H9 (cell line): Measurements from ENCODE around the gene PLD1. TPM values are rescaled to one million over a fixed set of nuclear protein-coding genes. Genes with fewer than 3 reads are reported as not detected.

Experiments used
- DNase-seq: peaks from one replicate; pipeline ENCODE4 v3.0.0-alpha.2; 2017
- H2AFZ ChIP-seq: one replicate; pipeline ENCODE4 v1.6.1; 2013; ENCODE audit warnings: mild to moderate bottlenecking, low read length, control low read depth, moderate library complexity
- H2AK5ac ChIP-seq: 2 replicates; pipeline ENCODE4 v1.6.1; 2013; ENCODE audit warnings: low read length, control low read depth, mixed read lengths; ENCODE audit not compliant: insufficient read length
- H2BK120ac ChIP-seq: one replicate; pipeline ENCODE4 v1.6.1; 2013; ENCODE audit warnings: low read depth, mild to moderate bottlenecking, low read length, control low read depth, inconsistent platforms; ENCODE audit not compliant: poor library complexity, severe bottlenecking
- H2BK12ac ChIP-seq: 2 replicates; pipeline ENCODE4 v1.6.1; 2013; ENCODE audit warnings: low read length, control low read depth, mixed read lengths, low read depth; ENCODE audit not compliant: insufficient read length
- H2BK15ac ChIP-seq: 2 replicates; pipeline ENCODE4 v1.6.1; 2013; ENCODE audit warnings: low read depth, low read length, control low read depth
- H2BK20ac ChIP-seq: one replicate; pipeline ENCODE4 v1.6.1; 2013; ENCODE audit warnings: low read depth, mild to moderate bottlenecking, low read length, control low read depth, inconsistent platforms; ENCODE audit not compliant: poor library complexity, severe bottlenecking
- H2BK5ac ChIP-seq: 2 replicates; pipeline ENCODE4 v1.6.1; 2013; ENCODE audit warnings: low read length, control low read depth, mixed read lengths; ENCODE audit not compliant: insufficient read length
- H3K14ac ChIP-seq: 2 replicates; pipeline ENCODE4 v1.6.1; 2013; ENCODE audit warnings: low read length, control low read depth; ENCODE audit not compliant: insufficient read depth
- H3K18ac ChIP-seq: 2 replicates; pipeline ENCODE4 v1.6.1; 2013; ENCODE audit warnings: low read depth, mild to moderate bottlenecking, mixed read lengths, low read length, control low read depth; ENCODE audit not compliant: insufficient read length
- H3K23ac ChIP-seq: 2 replicates; pipeline ENCODE4 v1.6.1; 2013; ENCODE audit warnings: low read length, control low read depth, mixed read lengths, low read depth; ENCODE audit not compliant: insufficient read length
- H3K23me2 ChIP-seq: 2 replicates; pipeline ENCODE4 v1.6.1; 2013; ENCODE audit warnings: low read depth, mild to moderate bottlenecking, mixed read lengths, low read length, control low read depth; ENCODE audit not compliant: insufficient read length, poor library complexity, severe bottlenecking
- H3K27ac ChIP-seq: 2 replicates; pipeline ENCODE4 v1.5.1; 2013; ENCODE audit warnings: low read length, control low read depth, mixed read lengths, low read depth; ENCODE audit not compliant: insufficient read length
- H3K27me3 ChIP-seq: 2 replicates; pipeline ENCODE4 v1.6.1; 2013; ENCODE audit warnings: low read length, control low read depth, inconsistent platforms; ENCODE audit not compliant: insufficient read depth
- H3K4ac ChIP-seq: 2 replicates; pipeline ENCODE4 v1.6.1; 2013; ENCODE audit warnings: low read depth, mild to moderate bottlenecking, control low read depth, inconsistent platforms, low read length, moderate library complexity
- H3K4me1 ChIP-seq: 2 replicates; pipeline ENCODE4 v1.6.1; 2013; ENCODE audit warnings: low read length, control low read depth, inconsistent platforms; ENCODE audit not compliant: insufficient read depth
- H3K4me2 ChIP-seq: 2 replicates; pipeline ENCODE4 v1.6.1; 2013; ENCODE audit warnings: low read length, control low read depth, mixed read lengths; ENCODE audit not compliant: insufficient read length, insufficient read depth
- H3K56ac ChIP-seq: 2 replicates; pipeline ENCODE4 v1.6.1; 2013; ENCODE audit warnings: low read depth, mild to moderate bottlenecking, mixed read lengths, low read length, control low read depth; ENCODE audit not compliant: insufficient read length
- H3K79me1 ChIP-seq: 2 replicates; pipeline ENCODE4 v1.6.1; 2013; ENCODE audit warnings: low read depth, mild to moderate bottlenecking, moderate library complexity, low read length, control low read depth, inconsistent platforms; ENCODE audit not compliant: insufficient read depth, poor library complexity, severe bottlenecking
- H3K79me2 ChIP-seq: 2 replicates; pipeline ENCODE4 v1.6.1; 2013; ENCODE audit warnings: low read length, control low read depth, inconsistent platforms; ENCODE audit not compliant: insufficient read depth
- H3K9ac ChIP-seq: 2 replicates; pipeline ENCODE4 v1.6.1; 2013; ENCODE audit warnings: low read length, control low read depth, mixed read lengths; ENCODE audit not compliant: insufficient read length; ENCODE audit errors: extremely low read depth
- H3K9me3 ChIP-seq: one replicate; pipeline ENCODE4 v1.6.1; 2013; ENCODE audit warnings: low read depth, low read length, inconsistent platforms; ENCODE audit not compliant: control insufficient read depth
- H3T11ph ChIP-seq: one replicate; pipeline ENCODE4 v1.6.1; 2013; ENCODE audit warnings: mild to moderate bottlenecking, low read length, control low read depth, inconsistent platforms
- H4K20me1 ChIP-seq: one replicate; pipeline ENCODE4 v1.6.1; 2013; ENCODE audit not compliant: control insufficient read depth, insufficient read length, insufficient read depth
- H4K5ac ChIP-seq: 2 replicates; pipeline ENCODE4 v1.6.1; 2013; ENCODE audit warnings: low read depth, mild to moderate bottlenecking, mixed read lengths, low read length, control low read depth; ENCODE audit not compliant: insufficient read length
- H4K8ac ChIP-seq: replicated peaks from 2 replicates; pipeline ENCODE4 v1.6.1; 2013; ENCODE audit warnings: low read length, control low read depth, mixed read lengths, low read depth; ENCODE audit not compliant: insufficient read length
- H4K91ac ChIP-seq: 2 replicates; pipeline ENCODE4 v1.6.1; 2013; ENCODE audit warnings: low read depth, mild to moderate bottlenecking, moderate library complexity, mixed read lengths, low read length, control low read depth; ENCODE audit not compliant: insufficient read length
- H3K27ac Mint-ChIP-seq, 3 experiments: 2 replicates in 2 of 3; 3 replicates in 1 of 3; pipeline ENCODE4 v1.8.0; 2020 to 2021; ENCODE audit warnings: mixed read lengths in 3 of 3, mild to moderate bottlenecking in 1 of 3, moderate library complexity in 1 of 3
- H3K27me3 Mint-ChIP-seq: 2 replicates; pipeline ENCODE4 v1.8.0; 2021; ENCODE audit warnings: low read depth, mild to moderate bottlenecking, moderate library complexity, mixed read lengths
- H3K36me3 Mint-ChIP-seq, 3 experiments: 2 replicates in 2 of 3; 3 replicates in 1 of 3; pipeline ENCODE4 v1.8.0; 2020 to 2021; ENCODE audit warnings: low read depth in 3 of 3, mixed read lengths in 3 of 3; ENCODE audit not compliant: insufficient read depth in 1 of 3
- H3K4me1 Mint-ChIP-seq, 2 experiments: 2 replicates each; pipeline ENCODE4 v1.8.0; 2020; ENCODE audit warnings: mixed read lengths in 2 of 2
- H3K4me3 Mint-ChIP-seq, 2 experiments: 2 replicates in 1 of 2; 3 replicates in 1 of 2; pipeline ENCODE4 v1.8.0; 2020 to 2021; ENCODE audit warnings: mild to moderate bottlenecking in 2 of 2, mixed read lengths in 2 of 2, moderate library complexity in 1 of 2
- H3K9me3 Mint-ChIP-seq, 2 experiments: 2 replicates in 1 of 2; 3 replicates in 1 of 2; pipeline ENCODE4 v1.8.0; 2020; ENCODE audit warnings: mild to moderate bottlenecking in 2 of 2, mixed read lengths in 2 of 2, moderate library complexity in 1 of 2
- WGBS: extraction: QIAGEN DNeasy Blood & Tissue Kit; methylation state at CpG from one replicate; pipeline ENCODE4 v1.1.7; 2013; ENCODE audit warnings: missing lambda C conversion rate, low lambda C conversion rate, mixed read lengths; ENCODE audit not compliant: insufficient read length; ENCODE audit errors: extremely low coverage; 5-methylcytosine and 5-hydroxymethylcytosine counted together
- total RNA-seq: library from RNA; stranded (reverse); gene quantifications from 2 replicates; pipeline ENCODE4 v1.2.1, GENCODE V29; 2021
- TF ChIP-seq, protein P1 (sequence below): fragments of 200-600 bp; sonication (generic); conservative IDR thresholded peaks from 3 replicates; pipeline ENCODE4 v1.8.0; 2021; ENCODE audit warnings: antibody characterized with exemption, mild to moderate bottlenecking

PLD1 gene
- total RNA-seq, 1 experiment from 2014 or later: 1.8 TPM

DNA sequence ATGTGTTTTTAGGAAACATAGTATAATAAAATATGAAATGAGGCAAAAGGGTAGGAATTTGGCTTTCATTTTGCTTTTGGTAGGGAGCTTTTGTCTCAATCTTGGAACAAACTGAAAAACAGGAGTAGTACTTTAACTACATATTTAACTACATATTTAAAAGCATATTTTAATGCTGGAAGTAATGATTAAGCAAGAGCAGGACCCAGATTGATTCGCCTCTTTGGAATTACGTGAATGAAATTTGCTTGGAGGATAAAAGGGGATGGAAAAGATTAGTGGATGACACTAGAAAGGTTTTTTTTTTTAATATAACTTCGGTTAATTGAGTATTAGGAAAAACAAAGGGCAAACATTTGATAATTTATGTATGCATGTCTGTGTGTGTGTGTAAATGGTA, 21.7 kb upstream of the PLD1 start:
- H3K4me2 ChIP-seq: no peak overlapping the region
- no peak overlapping the region for H4K8ac ChIP-seq
- WGBS: no CpG with 5 or more reads among the region's 3 CpGs
- no peak overlapping the region for H2BK15ac ChIP-seq
- no peaks in the 10 kb centered on the region for H4K20me1 ChIP-seq
- no peak overlapping the region for H3K18ac ChIP-seq
- H4K91ac ChIP-seq: no peak overlapping the region
- H3K79me2 ChIP-seq: no peaks in the 10 kb centered on the region
- H3K23me2 ChIP-seq: no peaks in the 10 kb centered on the region
- H3K27me3 ChIP-seq: no peaks in the 10 kb centered on the region
- H3K9ac ChIP-seq: no peak overlapping the region
- no peak overlapping the region for H3K14ac ChIP-seq
- no peaks in the 10 kb centered on the region for H3K9me3 ChIP-seq
- H2BK5ac ChIP-seq: no peak overlapping the region
- Mint-ChIP-seq H3K36me3 (no peaks in the 10 kb centered on the region), H3K27ac (no peak overlapping the region), H3K4me1 (peaks cover 6% of the 10 kb centered on the region in 2 experiments; a peak in 3 of 4 replicates), H3K9me3 (no peaks in the 10 kb centered on the region), H3K27me3 (peaks cover 2% of the 10 kb centered on the region; the same call in 1 of the 2 replicates), H3K4me3 (no peak overlapping the region)
- no peak overlapping the region for H2AK5ac ChIP-seq
- H3K4me1 ChIP-seq: 0 out of 2 replicates have a peak, but pooled peaks cover 2% of the 10 kb centered on the region
- no peak overlapping the region for H2BK12ac ChIP-seq
- TF ChIP-seq, protein P1, sequence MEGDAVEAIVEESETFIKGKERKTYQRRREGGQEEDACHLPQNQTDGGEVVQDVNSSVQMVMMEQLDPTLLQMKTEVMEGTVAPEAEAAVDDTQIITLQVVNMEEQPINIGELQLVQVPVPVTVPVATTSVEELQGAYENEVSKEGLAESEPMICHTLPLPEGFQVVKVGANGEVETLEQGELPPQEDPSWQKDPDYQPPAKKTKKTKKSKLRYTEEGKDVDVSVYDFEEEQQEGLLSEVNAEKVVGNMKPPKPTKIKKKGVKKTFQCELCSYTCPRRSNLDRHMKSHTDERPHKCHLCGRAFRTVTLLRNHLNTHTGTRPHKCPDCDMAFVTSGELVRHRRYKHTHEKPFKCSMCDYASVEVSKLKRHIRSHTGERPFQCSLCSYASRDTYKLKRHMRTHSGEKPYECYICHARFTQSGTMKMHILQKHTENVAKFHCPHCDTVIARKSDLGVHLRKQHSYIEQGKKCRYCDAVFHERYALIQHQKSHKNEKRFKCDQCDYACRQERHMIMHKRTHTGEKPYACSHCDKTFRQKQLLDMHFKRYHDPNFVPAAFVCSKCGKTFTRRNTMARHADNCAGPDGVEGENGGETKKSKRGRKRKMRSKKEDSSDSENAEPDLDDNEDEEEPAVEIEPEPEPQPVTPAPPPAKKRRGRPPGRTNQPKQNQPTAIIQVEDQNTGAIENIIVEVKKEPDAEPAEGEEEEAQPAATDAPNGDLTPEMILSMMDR: no peak
- H2AFZ ChIP-seq: no peak overlapping the region
- H3K23ac ChIP-seq: no peak overlapping the region
- H3K79me1 ChIP-seq: no peaks in the 10 kb centered on the region
- no peak overlapping the region for H2BK20ac ChIP-seq
- H3T11ph ChIP-seq: no peak overlapping the region
- no peak overlapping the region for H2BK120ac ChIP-seq
- no peak for DNase-seq
- H4K5ac ChIP-seq: no peak overlapping the region
- no peak overlapping the region for H3K56ac ChIP-seq
- H3K4ac ChIP-seq: no peak overlapping the region
- no peak overlapping the region for H3K27ac ChIP-seq
